IPS-20b (cell line): ENCODE data around the gene VDR.

ENCODE experiments used
- H3K27ac ChIP-seq: one replicate; pipeline ENCODE4 v1.5.1; 2013; ENCODE audit warnings: low read length
- H3K27me3 ChIP-seq: 2 replicates; pipeline ENCODE4 v1.6.1; 2013; ENCODE audit warnings: mild to moderate bottlenecking, low read length, inconsistent platforms; ENCODE audit not compliant: insufficient read depth
- H3K36me3 ChIP-seq: 2 replicates; pipeline ENCODE4 v1.6.1; 2013; ENCODE audit warnings: low read depth, mild to moderate bottlenecking, inconsistent platforms, low read length, moderate library complexity; ENCODE audit not compliant: insufficient read depth
- H3K4me1 ChIP-seq: 2 replicates; pipeline ENCODE4 v1.6.1; 2013; ENCODE audit warnings: mild to moderate bottlenecking, control low read depth, inconsistent platforms, low read length, moderate library complexity; ENCODE audit not compliant: insufficient read depth
- H3K4me3 ChIP-seq: 2 replicates; pipeline ENCODE4 v1.5.1; 2013; ENCODE audit warnings: mild to moderate bottlenecking, low read length, inconsistent platforms
- H3K9ac ChIP-seq: 2 replicates; pipeline ENCODE4 v1.6.1; 2013; ENCODE audit warnings: low read depth, mild to moderate bottlenecking, inconsistent platforms, low read length, moderate library complexity
- H3K9me3 ChIP-seq: 2 replicates; pipeline ENCODE4 v1.6.1; 2013; ENCODE audit warnings: mild to moderate bottlenecking, low read depth, low read length, inconsistent platforms; ENCODE audit not compliant: insufficient read depth

VDR gene

DNA sequence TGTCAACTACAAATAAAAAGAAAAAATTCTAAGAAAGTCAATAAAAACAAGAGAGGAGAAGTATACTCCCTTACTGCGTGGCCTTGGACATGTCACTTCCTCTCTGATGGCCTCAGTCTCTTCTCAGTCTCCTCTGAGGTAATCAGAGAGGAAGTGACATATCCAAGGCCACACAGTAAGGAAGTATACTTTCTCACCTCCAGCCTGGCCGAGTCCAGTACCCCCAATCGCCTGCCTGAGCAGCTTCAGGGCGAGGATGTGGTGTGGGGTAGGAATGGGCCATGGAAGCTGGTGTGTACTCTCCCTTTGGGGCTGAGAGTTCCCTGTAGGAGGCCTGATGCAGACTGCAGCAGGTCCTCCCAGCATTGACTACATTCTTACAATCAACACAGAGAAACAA is 15.8 kb downstream of the VDR start:
- H3K9me3 ChIP-seq = no peaks in the 10 kb centered on the region
- no peaks in the 10 kb centered on the region for H3K4me1 ChIP-seq

DNA sequence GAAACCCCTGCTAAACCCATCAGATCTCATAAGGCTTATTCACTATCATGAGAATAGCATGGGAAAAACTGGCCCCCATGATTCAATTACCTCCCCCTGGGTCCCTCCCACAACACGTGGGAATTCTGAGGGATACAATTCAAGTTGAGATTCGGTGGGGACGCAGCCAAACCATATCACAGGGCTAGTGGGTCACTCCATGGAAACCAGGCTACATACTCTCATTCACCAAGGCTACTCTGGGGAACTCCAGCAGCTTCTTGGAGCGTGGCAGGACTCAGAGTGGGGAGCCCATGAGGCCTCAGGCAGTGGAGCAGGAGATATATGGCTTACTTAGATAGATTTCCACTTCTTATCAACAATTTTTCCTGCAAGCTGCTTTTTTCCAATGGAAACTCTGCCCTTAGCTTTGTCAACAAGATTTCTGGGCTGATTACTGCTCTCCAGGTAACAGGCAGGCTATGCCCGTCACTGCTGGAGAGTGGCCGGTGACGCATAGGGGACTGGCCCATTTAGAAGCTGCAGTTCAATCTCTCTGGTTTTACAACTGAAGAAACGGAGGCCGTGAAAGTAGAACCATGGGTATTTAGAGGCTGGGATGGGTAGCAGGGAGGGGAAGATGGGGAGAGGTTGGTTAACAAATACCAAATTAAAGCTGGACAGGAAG is 16.5 kb downstream of the VDR start:
- Histone ChIP-seq H3K36me3 (no peaks in the 10 kb centered on the region), H3K9me3 (no peaks in the 10 kb centered on the region), H3K4me1 (no peaks in the 10 kb centered on the region), H3K27ac (no peak overlapping the region), H3K27me3 (0 out of 2 replicates have a peak, but pooled peaks cover 6% of the 10 kb centered on the region), H3K4me3 (no peak overlapping the region), H3K9ac (no peak overlapping the region)

More for the DNA sequence above, 15.8 kb downstream of the VDR start:
- no peaks in the 10 kb centered on the region for H3K36me3 ChIP-seq
- H3K27ac ChIP-seq = no peak overlapping the region
- H3K4me3 ChIP-seq = no peak overlapping the region
- no peak overlapping the region for H3K9ac ChIP-seq
- peaks cover 12% of the 10 kb centered on the region; the same call in 1 of the 2 replicates for H3K27me3 ChIP-seq

DNA sequence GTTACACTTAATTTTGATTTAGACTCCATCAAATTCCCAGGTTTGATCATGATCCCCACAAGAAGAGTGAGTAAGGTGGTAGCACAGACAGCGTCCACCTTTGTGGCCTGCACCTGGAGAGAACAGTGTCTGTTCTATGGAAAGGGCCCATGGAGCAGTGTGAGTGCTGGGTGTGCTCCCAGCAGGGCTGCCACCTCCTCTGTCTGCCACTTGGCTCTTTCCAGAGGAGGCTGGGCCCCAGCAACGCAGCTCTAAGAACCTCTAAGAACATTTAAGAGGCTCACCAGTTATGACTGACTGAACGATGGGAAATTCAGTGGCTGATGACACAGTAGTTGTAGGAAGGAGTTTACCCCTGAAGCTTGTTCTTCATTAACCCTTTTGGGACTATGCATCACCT is 17.3 kb downstream of the VDR start:
- H3K9me3 ChIP-seq = no peaks in the 10 kb centered on the region
- no peak overlapping the region for H3K4me3 ChIP-seq
- 0 out of 2 replicates have a peak, but pooled peaks cover 6% of the 10 kb centered on the region for H3K27me3 ChIP-seq
- H3K27ac ChIP-seq = no peak overlapping the region
- no peaks in the 10 kb centered on the region for H3K36me3 ChIP-seq
- no peaks in the 10 kb centered on the region for H3K4me1 ChIP-seq
- no peak overlapping the region for H3K9ac ChIP-seq

DNA sequence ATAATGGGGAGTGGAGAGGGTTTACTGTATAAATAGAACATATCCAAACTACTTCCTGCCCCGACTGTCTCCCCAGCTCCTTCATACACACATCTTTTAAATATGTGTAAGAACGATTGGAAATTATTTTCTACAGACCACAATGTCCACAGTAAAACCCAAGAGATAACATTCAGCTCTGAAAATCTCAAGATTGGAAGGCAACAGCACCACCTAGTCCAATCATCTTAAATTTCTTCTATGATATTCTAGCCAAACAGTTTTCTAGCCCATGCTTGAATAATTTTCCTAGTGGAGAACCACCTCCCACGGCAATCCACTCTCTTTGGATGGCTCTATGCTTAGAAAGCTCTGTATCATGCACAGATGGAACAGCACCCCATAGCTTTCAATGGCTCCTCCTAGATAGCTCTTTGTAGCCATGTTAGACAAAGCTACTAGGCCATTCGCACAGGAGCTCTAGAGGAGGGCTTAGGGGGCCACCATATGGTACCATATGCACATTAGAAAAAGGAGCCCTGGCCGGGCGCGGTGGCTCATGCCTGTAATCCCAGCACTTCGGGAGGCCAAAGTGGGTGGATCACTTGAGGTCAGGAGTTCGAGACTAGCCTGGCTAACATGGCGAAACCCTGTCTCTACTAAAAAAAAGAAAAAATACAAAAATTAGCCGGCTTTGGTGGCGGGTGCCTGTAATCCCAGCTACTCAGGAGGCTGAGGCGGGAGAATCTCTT is 18.1 kb downstream of the VDR start:
- H3K4me3 ChIP-seq = no peak overlapping the region
- H3K9ac ChIP-seq = no peak overlapping the region
- peaks cover 10% of the 10 kb centered on the region; the same call in 1 of the 2 replicates for H3K27me3 ChIP-seq
- no peak overlapping the region for H3K27ac ChIP-seq
- no peaks in the 10 kb centered on the region for H3K4me1 ChIP-seq
- no peaks in the 10 kb centered on the region for H3K9me3 ChIP-seq
- H3K36me3 ChIP-seq = no peaks in the 10 kb centered on the region

DNA sequence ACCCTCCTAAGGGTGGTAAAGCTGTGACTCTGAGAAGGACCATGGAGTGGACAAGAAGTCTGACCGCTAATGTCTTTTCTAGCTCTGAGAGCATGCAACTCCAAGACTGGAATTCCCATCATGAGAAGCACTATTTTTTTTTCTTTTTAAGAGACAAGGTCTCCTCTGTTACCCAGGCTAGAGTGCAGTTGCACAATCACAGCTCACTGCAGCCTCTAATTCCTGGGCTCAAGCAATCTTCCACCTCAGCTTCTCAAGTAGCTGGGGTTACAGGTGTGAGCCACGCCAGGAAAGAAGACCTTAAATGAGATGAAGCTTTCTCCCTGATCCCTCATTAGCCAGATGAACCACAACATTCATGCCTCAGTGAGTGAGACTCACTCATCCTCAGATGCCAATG is 19.2 kb downstream of the VDR start:
- Histone ChIP-seq H3K27ac (no peak overlapping the region), H3K4me1 (no peaks in the 10 kb centered on the region)

DNA sequence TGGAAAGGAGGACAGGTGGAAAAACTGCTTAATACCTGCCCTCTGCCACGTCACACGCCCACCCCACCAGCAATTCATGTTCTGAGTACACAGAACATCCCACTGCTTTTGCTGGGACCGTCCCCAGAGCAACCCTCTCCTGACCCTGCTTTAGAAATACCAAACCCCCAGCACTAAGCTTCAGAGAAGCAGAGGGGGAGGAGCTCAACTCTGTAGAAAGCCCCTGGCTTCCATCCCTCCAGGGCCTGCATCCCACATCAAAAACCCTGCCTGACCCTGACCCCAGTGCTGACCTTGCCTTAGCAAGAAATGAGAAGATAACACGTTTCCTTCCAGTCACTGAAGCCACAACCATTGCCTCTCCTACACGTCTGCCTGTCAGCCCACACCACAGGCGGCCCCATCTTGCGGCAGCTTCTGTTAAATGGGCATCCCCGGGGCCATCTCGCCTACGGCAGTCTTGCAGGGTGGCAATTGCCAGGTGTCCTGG is 19.7 kb downstream of the VDR start:
- Histone ChIP-seq H3K4me1 (no peaks in the 10 kb centered on the region), H3K27ac (no peak overlapping the region), H3K9ac (no peak overlapping the region), H3K4me3 (no peak overlapping the region), H3K9me3 (no peaks in the 10 kb centered on the region), H3K27me3 (peaks cover 10% of the 10 kb centered on the region; the same call in 1 of the 2 replicates), H3K36me3 (no peaks in the 10 kb centered on the region)

More for the DNA sequence above, 19.2 kb downstream of the VDR start:
- H3K9me3 ChIP-seq = no peaks in the 10 kb centered on the region
- H3K36me3 ChIP-seq = no peaks in the 10 kb centered on the region
- peaks cover 10% of the 10 kb centered on the region; the same call in 1 of the 2 replicates for H3K27me3 ChIP-seq
- H3K9ac ChIP-seq = no peak overlapping the region
- H3K4me3 ChIP-seq = no peak overlapping the region

DNA sequence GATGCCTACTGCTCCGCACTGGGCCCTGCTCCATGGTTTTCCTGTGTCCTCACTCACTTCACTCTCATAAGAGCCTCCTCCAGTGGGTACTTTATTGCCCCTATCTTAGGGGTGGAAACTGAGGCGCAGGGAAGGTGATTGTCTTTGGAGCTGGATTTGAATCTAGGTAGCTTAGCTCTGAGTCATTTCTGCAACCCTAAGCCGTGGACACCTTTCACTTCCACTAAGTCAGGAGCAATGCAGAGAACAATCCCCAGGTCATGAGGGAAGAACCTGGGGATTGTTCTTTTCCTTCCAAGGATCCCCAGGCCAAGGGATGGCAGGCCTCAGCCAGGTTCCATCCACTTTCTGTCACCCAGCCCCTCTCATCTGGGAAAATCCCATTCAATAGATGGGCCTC is 20.3 kb downstream of the VDR start:
- H3K4me3 ChIP-seq = no peak overlapping the region
- H3K4me1 ChIP-seq = no peaks in the 10 kb centered on the region
- H3K9ac ChIP-seq = no peak overlapping the region
- no peaks in the 10 kb centered on the region for H3K36me3 ChIP-seq
- peaks cover 10% of the 10 kb centered on the region; the same call in 1 of the 2 replicates for H3K27me3 ChIP-seq
- no peaks in the 10 kb centered on the region for H3K9me3 ChIP-seq
- no peak overlapping the region for H3K27ac ChIP-seq

DNA sequence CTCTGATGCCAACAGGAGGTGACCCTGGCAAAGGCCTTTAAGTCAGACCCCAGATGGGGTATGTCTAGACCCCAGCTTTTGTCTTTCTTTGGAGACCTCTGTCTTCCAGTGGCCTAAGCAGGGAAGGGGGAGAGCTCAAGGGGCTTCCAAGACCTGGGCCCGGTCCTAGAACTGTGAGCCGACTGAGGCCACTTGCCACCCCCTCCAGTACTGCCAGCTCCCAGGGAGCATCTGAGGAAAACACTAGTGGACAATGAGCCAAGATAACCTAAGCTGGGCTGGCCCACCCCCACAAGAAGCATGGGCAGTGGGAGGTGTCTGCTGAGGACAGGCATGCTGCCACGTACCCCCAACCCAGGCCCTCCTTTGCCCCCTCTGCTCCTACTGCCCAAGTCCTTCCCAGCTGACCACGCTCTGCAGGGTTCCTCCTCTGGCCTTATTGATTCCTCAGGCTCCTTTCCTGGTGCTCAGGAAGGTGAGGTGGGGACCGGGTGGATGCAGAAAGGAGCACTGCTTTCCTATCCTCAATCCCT is 21.1 kb downstream of the VDR start:
- Histone ChIP-seq H3K36me3 (no peaks in the 10 kb centered on the region), H3K4me3 (no peak overlapping the region)

DNA sequence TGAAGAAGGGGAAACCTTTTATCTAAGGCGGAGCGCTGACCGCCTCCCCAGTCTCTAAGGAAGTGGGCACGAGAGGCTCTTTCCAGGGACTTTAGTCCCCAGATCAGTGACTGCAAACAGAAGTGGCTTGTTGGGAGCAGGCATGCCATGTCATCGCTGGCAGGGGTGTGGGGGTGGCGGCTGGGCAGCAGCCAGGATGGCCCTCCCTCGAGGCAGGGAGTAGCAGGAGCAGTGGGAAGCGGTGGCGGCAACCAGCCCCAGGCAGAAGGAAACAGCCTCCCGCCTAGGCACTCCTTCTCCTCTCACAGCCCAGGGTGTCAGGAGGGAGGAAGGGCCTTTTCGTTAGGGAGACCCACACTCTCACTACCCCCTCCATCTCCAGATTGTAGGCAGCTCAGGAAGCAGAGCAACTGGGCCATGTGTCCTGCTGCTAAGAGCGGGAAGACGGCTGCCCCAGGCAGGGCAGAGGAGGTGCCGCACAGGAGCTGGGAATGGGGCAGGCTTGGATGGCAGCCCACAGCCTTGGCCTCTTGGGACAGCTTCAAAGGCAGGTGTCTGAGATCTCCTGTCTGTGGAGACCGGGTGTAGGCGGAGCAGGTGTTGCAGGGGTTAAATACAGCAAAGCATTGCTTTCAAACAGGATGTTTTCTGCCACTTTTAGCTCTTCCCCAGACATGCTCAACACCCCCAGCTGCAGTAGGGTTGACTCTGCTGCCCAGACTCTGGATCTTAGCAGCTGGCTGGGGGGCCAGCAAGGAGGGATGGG is 21.8 kb downstream of the VDR start:
- H3K36me3 ChIP-seq = no peaks in the 10 kb centered on the region
- no peak overlapping the region for H3K27ac ChIP-seq
- no peak overlapping the region for H3K4me3 ChIP-seq
- no peak overlapping the region for H3K9ac ChIP-seq
- no peaks in the 10 kb centered on the region for H3K4me1 ChIP-seq
- no peaks in the 10 kb centered on the region for H3K9me3 ChIP-seq
- H3K27me3 ChIP-seq = peaks cover 10% of the 10 kb centered on the region; the same call in 1 of the 2 replicates

More for the DNA sequence above, 21.1 kb downstream of the VDR start:
- no peaks in the 10 kb centered on the region for H3K9me3 ChIP-seq
- no peaks in the 10 kb centered on the region for H3K4me1 ChIP-seq
- no peak overlapping the region for H3K27ac ChIP-seq
- no peak overlapping the region for H3K9ac ChIP-seq
- H3K27me3 ChIP-seq = peaks cover 10% of the 10 kb centered on the region; the same call in 1 of the 2 replicates

DNA sequence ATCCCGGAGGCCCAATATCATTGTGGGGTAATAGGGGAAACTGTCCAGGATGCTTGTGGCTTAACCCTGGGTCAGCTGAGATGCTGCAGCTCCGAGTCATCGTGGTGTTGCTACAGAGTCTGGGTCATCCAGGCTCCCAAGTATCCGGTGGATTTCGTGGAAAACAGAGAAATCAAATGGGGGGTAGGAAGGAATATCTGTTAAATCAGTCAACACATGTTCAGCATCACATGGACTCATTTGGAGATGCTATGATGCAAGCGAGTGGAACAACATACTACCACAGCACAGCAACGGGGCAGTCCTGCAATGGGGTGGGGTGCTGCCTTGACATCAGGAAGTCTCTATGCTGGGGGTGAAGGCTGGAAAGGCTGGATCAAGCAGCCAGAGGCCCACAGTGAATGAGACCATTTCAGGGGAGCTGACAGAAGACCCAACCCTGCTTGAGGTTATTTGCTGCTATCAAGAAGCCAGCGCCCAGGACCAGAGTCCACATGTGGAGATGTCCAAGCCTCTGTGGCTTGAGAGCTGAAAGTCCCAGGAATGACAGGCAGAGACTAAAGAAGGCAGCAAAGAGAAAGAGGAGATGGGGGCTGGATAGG is 22.9 kb downstream of the VDR start:
- Histone ChIP-seq H3K9me3 (no peaks in the 10 kb centered on the region), H3K4me1 (no peaks in the 10 kb centered on the region), H3K27me3 (peaks cover 10% of the 10 kb centered on the region; the same call in 1 of the 2 replicates), H3K4me3 (no peak overlapping the region), H3K27ac (no peak overlapping the region), H3K36me3 (no peaks in the 10 kb centered on the region), H3K9ac (no peak overlapping the region)

DNA sequence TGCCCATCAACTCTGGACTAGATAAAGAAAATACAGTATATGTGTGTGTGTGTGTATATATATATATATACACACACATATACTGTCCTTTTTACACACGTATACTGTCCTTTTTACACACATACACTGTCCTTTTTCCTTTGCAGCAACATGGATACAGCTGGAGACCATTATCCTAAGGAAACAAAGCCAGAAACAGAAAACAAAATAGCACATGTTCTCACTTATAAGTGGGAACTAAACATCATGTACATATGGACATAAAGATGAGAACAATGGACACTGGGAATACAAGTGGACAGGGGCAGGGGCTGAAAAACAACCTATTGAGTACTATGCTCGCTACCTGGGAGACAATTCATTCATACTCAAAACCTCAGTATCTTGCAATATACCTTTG is 23.7 kb downstream of the VDR start:
- Histone ChIP-seq H3K36me3 (no peaks in the 10 kb centered on the region), H3K27me3 (peaks cover 10% of the 10 kb centered on the region; the same call in 1 of the 2 replicates), H3K4me3 (no peak overlapping the region), H3K27ac (no peak overlapping the region), H3K4me1 (no peaks in the 10 kb centered on the region), H3K9ac (no peak overlapping the region), H3K9me3 (no peaks in the 10 kb centered on the region)
